H1 (cell line): ENCODE results near the gene DCDC2B. TPM values are rescaled to one million over a fixed set of nuclear protein-coding genes. Genes with fewer than 3 reads are reported as not detected.

Experiments
- BACH1 ChIP-seq: IDR thresholded peaks from 2 replicates; pipeline ENCODE4 v1.6.1; 2012; ENCODE audit warnings: low read length, improper control_type of control experiment
- E2F6 ChIP-seq: IDR thresholded peaks from 2 replicates; pipeline ENCODE4 v1.6.1; 2012; ENCODE audit warnings: inconsistent platforms
- EGR1 ChIP-seq: IDR thresholded peaks from 2 replicates; pipeline ENCODE4 v1.6.1; 2011; ENCODE audit warnings: low read depth, low read length, borderline replicate concordance
- GABPA ChIP-seq: IDR thresholded peaks from 2 replicates; pipeline ENCODE4 v1.6.1; 2011; ENCODE audit warnings: mild to moderate bottlenecking, low read length, moderate library complexity, borderline replicate concordance; ENCODE audit not compliant: insufficient read depth
- KDM4A ChIP-seq: IDR thresholded peaks from one replicate; pipeline ENCODE4 v1.7.1; 2012; ENCODE audit warnings: low read depth, mild to moderate bottlenecking, moderate library complexity, low read length, inconsistent platforms; ENCODE audit not compliant: severe bottlenecking
- KDM5A ChIP-seq: fragments of 200-600 bp; IDR thresholded peaks from 2 replicates; pipeline ENCODE4 v1.7.1; 2012; ENCODE audit warnings: mild to moderate bottlenecking, low read length, inconsistent platforms, mixed read lengths
- PHF8 ChIP-seq: fragments of 200-600 bp; sonication (generic); conservative IDR thresholded peaks from 2 replicates; pipeline ENCODE4 v1.7.1; 2012; ENCODE audit warnings: low read depth, mild to moderate bottlenecking, inconsistent platforms, low read length, moderate library complexity
- SAP30 ChIP-seq: fragments of 300-600 bp; sonication (generic); IDR thresholded peaks from 2 replicates; pipeline ENCODE4 v1.7.1; 2012; ENCODE audit warnings: low read length, moderate library complexity, mild to moderate bottlenecking, inconsistent platforms; ENCODE audit not compliant: insufficient read depth, insufficient replicate concordance
- polyA plus RNA-seq, 7 experiments: library from polyadenylated mRNA; depleted of rRNA in 3 of 7; stranded (reverse) in 5 of 7; unstranded in 2 of 7; fragments of >200 nt in 5 of 7; fragments of 200-250 nt in 2 of 7; gene quantifications; 1 replicate in 5 of 7; 2 replicates in 1 of 7; 4 replicates in 1 of 7; pipeline versions ENCODE4 v1.2.1 to v1.2.3, GENCODE V29; 2011 to 2013; ENCODE audit warnings: missing spikeins in 2 of 7, mixed read lengths in 2 of 7
- total RNA-seq: library from RNA; stranded (reverse); fragmentation: NEBNext Ultra II Directional; extraction: Animal tissue kit (Norgen Biotek cat#: 25700); gene quantifications from 2 replicates; pipeline ENCODE4 v1.2.1, GENCODE V29; 2021

The DCDC2B gene
- total and polyA plus RNA-seq, 2 of the 8 experiments (the other 6 are each of a cell fraction or from before 2014, with no cell fraction given) = not detected

DNA sequence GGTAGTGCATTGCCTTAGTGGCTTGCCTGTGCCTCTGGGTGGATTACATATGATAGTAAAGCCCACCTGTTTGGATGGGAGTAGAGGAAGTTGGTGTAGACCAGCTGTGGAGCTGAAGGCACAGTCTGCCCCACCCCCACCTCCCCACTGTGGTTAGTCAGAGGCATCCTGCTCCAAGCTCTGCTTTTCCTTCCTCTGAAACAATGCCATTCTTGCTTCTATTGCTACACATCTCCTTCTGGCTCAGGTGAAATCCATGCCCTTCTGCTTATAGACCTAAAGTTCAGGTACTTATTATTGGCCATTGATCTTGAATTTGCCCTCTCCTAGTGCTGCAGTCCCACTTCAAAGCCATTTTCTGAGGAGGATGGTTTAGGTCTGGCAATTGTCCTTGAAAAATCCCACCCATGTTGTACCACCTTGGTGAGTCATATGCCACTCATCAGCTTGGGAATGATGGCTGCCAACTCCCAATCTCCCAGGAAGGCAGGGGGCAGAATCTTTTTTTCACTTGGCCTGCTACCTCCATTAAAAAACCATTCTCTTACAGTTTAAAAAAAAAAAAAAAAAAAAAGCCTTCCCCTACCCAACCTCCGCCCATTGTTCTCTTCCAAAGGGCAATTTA lies 36.2 kb upstream of the DCDC2B start (continued):
- TF ChIP-seq E2F6 (no peak), KDM5A (no peak), EGR1 (no peak), GABPA (no peak), SAP30 (no peak), KDM4A (no peak), PHF8 (no peak), BACH1 (no peak)
